ENCODE results near the gene R3HDM2.

The R3HDM2 gene

DNA sequence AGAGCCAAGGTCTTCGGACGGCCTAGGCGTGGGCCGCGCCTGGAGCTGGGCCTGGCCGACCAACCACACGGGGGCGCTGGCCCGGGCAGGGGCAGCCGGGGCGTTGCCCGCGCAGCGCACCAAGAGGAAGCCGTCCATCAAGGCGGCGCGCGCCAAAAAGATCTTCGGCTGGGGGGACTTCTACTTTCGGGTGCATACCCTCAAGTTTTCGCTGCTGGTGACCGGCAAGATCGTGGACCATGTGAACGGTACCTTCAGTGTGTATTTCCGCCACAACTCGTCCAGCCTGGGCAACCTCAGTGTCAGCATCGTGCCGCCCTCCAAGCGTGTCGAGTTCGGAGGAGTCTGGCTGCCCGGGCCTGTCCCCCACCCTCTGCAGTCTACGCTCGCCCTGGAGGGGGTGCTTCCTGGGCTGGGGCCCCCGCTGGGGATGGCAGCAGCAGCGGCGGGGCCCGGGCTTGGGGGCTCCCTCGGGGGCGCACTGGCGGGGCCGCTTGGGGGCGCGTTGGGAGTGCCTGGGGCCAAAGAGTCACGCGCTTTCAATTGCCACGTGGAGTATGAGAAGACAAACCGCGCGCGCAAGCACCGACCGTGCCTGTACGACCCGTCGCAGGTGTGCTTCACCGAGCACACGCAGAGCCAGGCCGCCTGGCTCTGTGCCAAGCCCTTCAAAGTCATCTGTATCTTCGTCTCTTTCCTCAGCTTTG is 205.7 kb downstream of the R3HDM2 start:
- peak; percentile 69 for DNase-seq

DNA sequence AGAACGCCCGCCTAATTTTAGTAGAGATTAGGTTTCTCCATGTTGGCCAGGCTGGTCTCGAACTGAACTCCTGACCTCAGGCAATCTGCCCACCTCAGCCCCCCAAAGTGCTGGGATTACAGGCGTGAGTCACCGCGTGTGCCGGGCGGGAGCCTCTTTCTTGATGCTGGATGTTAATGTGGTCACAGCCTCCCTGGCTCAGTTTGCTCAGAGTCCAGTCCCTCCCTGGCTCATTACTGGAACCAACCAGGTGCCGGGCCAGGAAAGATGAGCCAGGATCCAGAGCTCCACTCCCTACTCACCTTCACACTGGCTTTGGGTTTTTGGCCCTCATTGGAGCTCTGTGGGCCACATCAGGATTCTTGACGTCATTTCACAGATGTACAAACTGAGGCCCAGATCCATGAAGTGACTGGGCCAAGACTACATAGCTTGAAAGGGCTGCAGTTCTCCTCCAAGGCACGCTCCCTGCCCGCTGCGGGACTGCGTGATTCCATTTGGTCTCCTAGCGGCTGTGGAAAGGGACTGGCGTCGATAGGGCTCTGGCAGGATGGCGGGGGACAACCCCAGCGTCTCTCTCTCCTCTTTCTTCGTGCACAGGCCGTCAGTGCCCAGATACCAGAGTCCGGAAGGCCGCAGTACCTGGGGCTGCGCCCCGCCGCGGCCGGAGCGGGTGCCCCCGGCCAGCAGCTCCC is 206.4 kb downstream of the R3HDM2 start:
- DNase-seq = no peak

DNA sequence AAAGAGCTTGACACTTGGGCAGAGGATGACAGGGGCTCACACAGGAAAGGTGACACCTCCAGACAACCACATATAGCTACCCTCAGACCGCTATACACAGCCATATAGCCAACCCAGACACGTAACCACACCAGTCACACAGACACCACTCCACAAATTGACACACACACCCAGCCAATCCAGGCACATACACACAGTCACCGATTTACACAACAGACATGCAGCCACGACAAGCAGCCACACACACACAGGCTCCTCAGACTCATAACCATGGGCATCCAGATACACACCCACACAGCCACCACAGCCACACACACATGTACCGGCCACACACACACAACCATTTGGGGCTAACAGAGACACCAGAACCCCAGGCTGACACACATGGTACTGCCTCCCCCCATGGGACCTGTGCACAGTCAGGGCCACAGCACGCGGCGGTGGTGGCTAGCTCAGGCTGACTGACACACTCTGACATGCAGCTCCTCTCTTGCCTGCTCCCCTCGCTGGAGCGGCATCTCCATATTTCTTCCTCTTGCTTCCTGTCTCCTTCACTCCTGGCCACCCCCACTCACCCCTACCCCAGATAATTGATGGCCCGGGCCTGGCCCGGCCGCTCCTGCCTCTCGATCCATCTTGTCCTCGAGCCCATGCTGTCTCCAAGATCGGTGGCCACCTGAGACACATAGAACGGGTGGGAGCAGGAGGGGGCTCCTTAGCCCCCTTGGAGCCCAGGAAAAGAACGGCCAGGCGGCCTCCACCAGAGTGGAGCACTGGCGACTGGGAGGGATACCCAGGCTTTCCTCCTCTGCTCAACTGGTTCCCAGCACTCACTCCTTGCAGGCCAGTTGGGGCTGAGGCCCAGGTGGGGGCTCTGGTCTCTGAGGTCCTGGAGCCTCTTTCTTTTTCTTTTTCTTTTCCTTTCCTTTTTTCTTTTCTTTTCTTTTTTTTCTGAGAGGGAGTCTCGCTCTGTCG is 207.4 kb downstream of the R3HDM2 start:
- DNase-seq = no peak

- no peak for DNase-seq
Measured at GRCh38 chr12:57222286-57223190, 208.3 kb downstream of the R3HDM2 start.

DNA sequence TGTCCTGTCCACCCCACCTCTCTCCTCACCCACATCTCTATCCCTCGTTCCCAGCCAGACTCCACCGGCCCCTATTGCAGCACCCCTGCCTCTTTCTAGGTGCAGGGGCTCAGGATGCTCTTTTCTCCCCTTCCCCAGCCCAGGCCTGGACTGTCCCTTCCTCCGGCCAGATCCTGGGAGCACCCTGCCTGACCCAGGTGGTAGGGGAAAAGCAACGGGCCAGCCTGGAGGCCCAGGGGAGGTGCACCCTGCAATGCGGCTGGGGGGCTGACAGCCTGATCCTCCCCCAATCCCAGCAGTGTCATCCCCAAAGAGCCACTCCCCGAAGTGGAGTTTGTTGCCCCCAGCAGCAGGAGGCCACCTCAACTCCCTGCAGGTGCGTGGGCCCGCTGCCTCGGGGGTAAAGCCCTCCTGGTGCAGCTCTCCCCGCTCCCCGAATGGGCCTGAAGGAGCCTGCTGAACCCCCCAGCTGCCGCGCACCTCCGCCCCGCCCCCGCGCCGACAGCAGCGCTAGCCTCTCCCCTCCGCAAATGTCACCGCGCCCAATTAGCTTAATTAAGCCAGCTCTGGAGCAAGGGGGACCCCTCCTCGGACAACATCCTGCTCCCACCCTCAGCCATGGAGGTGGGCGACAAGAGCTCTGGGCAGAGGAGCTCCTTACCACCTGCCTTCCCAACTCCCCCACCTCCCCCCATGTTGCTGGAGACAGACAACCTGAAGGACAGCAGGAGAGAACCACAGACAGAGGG is 209.5 kb downstream of the R3HDM2 start:
- DNase-seq = no peak

DNA sequence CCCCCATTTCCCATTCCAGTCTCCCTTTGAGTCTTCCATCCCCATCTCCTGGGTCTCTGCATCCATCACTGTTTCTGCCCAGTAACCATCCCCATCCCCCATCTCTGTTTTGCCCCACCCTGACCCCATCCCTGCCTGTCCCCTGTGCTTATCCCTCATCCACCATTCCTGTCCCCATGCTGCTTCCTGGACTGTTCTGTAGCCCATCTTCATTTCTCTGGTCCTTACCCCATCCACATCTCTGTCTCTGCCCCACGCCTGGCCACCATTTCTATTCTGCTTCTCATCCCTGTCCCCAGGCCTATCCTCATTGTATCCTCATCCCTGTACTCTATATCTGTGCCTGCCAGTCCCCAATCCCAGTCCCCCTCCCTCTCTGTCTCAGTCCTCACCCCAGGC is 210.1 kb downstream of the R3HDM2 start:
- no peak for DNase-seq

DNA sequence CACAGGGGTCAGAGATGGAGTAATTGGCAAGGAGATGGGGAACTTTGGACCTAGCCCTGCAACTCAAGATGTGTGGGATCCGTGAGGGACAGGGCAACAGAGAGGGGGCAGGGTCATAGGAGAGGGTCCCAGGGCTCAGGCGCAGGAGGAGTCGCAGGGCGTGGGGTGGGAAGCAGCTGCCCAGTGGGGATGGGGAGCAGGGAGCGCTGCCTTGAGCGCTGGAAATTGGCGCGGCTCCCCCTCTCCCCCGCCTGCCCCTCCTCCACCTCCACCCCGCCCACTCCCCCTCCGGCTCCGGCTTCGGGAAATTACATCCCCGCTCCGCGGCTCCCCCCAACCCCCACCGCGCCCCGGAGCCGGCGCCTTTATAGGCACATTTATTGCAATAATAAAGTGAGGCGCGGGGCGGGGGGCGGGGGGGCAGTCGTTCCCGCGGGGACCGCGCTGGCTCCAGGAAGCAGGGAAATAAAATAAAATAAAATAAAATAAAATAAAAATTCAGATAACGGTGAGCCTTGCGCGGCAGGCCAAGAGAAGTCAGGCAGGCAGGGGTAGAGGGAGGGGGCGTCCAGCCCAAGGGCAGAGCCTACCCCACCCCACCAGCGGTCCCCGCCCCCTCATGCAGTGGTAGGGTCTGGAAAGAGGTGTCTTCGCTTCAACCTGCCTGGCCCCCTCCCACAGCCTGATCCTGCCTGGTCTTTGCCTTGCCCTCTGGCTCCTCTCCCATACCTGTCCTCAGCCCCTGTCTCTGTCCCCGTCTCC is 210.7 kb downstream of the R3HDM2 start:
- DNase-seq = no peak

DNA sequence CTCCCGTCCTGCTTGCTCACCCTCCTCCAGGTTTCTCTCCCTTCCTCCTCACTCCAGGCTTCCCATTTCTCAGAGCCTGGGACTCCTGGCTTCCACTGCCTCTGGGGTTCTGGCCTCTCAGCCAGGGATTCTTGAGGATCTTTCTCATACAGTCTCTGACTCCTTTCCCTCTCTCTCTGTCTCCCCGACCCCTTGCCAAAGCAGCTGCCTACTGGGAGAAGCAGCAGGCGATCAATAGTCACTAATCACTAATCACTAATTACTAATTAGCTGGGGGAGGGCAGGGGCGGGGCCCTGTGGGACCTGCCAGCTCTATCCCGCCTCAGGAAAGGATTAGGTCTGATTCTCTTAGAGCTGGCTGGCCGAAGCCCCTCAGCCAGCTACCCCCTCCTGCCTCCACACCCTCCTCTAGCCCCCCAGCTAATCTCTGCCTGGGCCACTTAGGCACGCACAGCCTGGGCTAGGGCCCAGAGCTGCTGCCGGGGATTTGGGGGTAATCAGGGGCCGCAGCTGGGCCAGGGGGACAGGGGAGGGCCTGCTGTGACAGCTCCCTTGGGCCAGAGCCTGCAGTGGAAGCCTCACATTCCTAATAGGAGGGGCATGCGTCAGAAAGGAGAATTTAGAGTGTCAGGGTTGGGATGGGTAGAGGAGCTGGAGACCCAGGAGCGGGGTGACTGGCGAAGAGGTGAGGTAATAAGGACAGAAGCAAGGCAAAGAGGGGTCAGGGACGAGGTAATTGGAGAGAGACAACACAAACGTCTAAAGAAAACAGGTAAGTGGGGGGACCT is 211.4 kb downstream of the R3HDM2 start:
- no peak for DNase-seq

DNA sequence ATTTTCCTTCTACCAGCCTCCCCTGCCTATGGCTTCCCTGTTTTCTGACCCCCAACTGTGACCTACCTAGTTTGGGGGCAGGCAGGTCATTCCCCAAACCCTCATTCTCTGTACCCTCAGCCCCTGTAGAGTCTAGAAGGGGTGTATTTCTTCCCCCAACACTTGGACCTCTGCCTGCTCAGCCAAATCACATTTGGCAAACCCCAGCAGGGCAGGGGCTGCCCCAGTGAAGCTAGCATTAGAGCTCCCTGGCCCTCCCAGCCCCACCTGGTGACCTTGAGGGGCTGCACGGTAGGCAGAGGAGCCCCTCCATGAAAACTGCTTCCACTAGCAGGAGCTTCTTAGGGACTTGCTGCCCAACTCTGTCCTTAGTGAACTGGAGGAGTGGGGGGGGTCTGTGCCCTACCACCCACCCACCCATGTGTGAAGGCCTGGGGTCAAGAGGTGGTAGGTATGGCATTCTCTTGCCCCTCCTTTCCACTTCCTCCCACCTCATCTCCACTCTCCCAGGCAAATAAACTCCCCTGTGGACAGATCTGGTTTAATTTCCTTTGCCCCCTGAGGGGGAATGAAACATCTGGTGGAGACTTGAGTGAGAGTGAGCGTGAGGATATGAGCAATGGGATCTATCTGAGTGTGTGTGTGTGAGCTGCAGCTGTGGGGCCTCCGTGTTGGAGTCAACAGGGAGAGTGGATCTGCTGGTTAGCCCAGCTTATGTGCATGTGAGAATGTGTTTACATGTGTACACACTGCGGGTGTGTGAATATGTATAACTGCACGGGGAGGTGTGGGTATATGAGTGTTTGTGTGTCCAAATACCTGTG is 212.6 kb downstream of the R3HDM2 start:
- no peak for DNase-seq

DNA sequence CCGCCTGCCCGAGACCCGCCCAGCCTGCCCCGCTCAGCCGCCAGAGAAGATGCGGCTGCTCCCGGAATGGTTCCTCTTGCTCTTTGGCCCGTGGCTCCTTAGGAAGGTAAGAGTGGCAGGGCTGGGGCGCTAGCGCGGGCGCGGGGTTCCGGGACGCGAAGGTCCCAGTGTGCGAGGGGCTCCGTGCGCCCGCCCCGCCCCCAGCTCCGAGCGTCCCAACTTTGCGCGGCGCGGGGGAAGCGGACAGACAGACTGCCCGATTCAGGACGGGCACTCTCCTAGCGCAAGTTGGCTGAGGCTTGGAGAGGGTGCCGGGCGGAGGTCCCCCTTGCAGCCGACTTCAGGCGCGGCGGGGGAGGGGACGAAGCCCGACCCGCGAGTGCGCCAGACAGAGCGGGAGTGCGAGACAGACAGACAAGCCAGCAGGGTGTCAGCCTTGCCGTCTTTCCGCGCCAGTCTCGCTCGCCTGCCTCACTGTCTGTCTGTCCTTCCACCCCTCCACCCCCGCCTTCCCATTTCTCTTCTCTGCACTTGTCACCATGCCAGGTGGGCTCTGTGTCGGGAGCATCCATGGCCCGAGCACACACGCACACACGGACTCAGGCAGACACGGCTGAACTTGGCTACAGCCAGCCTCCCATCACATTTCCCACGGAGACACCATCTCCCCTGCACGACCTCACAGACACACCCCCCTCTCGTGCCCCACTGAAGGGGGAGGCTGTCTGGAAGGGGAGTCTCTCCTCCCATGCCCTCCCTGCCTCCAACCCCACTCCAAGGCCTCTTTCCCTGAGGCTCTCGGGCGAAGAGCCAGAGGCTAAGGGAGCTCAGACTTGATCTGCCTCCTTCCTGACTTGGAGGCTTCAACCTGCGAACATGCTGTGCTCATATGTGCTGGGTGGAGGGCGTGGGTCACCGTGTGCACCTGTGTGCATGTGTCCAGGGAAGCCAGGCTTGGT is 213.6 kb downstream of the R3HDM2 start:
- DNase-seq = no peak

DNA sequence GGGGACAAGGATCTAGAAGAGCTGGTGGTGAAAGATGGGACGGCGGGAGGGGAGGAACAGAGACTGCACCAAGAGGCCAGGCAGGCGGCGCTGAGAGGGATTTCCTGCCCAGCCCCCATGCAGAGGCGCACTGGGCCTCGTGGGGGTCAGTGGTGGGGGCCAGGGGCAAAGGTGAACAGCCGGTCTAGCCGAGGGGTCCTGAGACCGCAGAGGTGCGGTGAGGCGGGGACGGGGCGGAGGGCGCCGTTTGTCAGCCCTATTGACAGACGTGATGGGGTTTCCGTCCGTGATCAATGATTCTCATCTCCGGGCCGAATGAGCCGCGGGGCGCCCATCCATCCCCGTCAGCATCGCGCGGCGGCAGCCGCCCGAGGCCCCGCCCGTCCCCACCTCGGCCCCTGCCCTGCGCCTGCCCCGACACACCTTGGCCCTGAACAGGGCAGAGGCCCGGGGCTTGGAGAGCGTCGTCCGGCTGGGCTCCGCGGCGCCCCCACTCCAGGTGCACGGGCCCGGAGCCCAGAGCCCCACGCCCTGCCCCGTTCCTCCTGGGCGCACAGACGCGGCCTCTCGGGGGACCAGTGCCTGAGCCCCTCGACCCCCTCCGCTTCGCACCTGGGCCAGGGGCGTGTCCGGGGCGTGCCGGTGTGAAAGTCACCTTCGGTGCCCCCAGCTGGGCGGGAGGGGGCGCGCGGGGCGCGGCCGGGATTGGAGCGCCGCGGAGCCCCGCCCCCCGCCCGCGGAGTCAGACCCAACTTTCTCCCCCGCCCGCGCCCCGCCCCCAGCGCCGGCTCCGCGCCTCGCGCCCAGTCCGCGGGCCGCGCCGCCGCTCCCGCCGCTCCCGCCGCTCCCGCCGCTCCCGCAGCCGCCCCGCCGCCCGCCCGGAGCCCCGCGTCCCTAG is 214.6 kb downstream of the R3HDM2 start, which contains the start of gene NXPH4:
TSS of gene NXPH4 (plus strand) at position 781 of the 898 bp plus-strand sequence. CDS start 176 bp downstream, outside the sequence.
- peak; percentile 48 for DNase-seq

DNA sequence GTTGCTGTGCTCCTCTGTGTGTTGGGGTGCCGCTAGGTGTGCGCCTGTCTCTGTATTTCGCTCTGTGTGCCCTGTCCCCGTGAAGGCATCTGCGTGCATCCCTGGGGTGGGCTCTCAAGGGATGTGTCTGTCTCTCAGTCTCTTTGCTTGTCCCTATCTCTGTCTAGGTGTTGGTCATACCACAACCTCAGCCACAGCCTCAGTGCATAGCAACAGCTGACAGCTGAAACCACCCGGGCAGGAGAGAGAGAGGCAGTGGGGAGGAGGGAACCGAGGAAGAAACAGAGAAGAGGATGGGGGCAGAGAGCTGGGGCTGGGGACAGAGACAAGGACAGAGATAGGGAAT is 215.2 kb downstream of the R3HDM2 start:
- no peak for DNase-seq

DNA sequence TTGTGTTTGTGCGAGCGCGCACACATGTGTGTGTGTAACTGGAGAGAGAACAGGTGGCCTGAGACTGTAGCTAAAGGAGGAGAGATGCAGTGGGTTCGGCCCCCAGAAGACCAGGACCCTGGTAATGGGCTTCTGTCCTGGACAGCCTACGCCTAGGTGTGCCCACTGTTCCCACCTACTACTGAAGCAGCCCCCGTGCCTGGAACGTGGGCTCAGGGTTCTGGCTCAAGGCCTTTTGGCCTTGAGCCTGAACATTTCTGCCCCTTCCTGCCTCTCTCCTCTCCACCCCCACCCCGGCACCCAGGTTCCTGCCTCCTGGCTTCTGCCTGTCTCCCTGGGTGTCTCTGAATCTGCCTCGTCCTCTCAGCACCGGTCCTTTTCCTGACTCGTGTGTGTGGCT is 215.8 kb downstream of the R3HDM2 start:
- no peak for DNase-seq

DNA sequence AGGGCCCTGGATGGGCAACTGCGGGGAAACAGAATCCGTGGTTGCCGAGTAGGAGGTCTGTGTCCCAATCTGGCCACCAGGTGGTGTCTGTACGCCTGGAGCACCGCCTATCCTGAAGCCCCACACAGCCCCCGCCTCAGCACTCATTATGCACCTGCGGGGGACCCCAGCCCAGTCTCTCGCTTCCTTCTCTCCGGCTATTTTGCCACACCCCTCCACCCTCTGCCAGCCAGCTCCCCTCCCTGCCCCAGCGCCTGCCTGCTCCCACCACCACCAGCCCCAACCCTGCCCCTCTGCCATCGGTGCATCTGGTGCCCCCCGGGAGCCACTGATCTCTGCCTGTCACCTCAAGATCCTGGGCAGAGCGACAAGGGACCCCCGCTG is 216.5 kb downstream of the R3HDM2 start:
- DNase-seq = peak; percentile 64

GRCh38 chr12:57213763-57214397 is 217.0 kb downstream of the R3HDM2 start:
- DNase-seq = no peak

DNA sequence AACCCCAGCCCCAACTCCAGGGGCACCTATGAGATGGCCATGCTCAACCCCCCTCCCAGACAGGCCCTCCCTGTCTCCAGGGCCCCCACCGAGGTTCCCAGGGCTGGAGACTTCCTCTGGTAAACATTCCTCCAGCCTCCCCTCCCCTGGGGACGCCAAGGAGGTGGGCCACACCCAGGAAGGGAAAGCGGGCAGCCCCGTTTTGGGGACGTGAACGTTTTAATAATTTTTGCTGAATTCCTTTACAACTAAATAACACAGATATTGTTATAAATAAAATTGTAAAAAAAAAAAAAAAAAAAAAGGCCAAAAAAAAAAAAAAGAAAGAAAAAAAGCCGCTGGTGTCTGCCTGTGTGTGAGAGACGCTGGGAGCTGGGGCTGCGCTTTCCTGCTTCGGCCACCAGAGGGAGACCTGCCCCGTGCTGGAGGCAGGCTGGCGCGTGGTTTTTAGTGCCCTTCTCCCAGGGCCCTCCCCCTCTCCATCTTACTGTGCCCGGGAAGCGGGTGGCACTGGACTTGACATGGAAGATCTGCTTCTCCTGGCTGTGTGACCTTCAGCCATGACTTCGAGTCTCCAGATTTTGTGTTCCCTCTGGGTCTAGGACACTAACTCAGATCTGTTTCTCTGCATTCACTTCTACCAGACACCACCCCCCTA is 217.7 kb downstream of the R3HDM2 start:
- DNase-seq = peak; percentile 79
